Adrenal gland (tissue), 5 donors: ENCODE results near the gene ZNF638.

Source experiments
- POLR2A ChIP-seq, 2 donors: fragments of 450-650 bp; IDR thresholded peaks; one replicate each; pipeline ENCODE4 v1.6.1; 2017; ENCODE audit warnings: antibody characterized with exemption in 2 of 2, mild to moderate bottlenecking in 2 of 2, moderate library complexity in 1 of 2
- TF ChIP-seq, protein P1 (sequence below), 6 experiments: fragments of 450-650 bp in 4 of 6; fragments of 200-600 bp in 2 of 6; sonication (generic) in 1 of 6; IDR thresholded peaks; 1 replicate in 5 of 6; 2 replicates in 1 of 6; pipeline versions ENCODE4 v1.5.1 to v1.8.0; 2016 to 2021; ENCODE audit warnings: antibody characterized with exemption in 6 of 6, mild to moderate bottlenecking in 2 of 6, moderate library complexity in 1 of 6
- donor health status: DM: no; HTN: no; CAD: no.

DNA sequence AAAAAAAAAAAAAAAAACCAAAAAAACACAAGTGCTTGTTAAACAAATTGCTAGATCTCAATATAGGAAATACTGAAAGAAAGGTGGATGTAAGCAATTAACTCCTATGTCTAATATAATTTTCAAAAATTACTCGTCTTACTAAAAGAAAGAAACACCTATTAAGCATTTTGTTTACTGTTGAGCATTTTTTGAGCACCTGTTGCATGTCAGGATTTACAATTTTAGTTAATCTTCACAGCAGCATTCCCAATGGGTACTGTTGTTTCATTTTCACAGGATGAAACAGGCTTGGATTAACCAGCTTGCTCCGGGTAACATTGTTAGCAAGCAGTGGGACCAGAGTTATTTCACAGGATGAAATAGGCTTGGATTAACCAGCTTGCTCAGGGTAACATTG lies 4.8 kb downstream of the ZNF638 start:
- TF ChIP-seq, protein P1, sequence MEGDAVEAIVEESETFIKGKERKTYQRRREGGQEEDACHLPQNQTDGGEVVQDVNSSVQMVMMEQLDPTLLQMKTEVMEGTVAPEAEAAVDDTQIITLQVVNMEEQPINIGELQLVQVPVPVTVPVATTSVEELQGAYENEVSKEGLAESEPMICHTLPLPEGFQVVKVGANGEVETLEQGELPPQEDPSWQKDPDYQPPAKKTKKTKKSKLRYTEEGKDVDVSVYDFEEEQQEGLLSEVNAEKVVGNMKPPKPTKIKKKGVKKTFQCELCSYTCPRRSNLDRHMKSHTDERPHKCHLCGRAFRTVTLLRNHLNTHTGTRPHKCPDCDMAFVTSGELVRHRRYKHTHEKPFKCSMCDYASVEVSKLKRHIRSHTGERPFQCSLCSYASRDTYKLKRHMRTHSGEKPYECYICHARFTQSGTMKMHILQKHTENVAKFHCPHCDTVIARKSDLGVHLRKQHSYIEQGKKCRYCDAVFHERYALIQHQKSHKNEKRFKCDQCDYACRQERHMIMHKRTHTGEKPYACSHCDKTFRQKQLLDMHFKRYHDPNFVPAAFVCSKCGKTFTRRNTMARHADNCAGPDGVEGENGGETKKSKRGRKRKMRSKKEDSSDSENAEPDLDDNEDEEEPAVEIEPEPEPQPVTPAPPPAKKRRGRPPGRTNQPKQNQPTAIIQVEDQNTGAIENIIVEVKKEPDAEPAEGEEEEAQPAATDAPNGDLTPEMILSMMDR (IDR thresholded peaks at IDR 0.05) = no peak
- no peak for TF ChIP-seq POLR2A (IDR thresholded peaks at IDR 0.05)
